ENCODE data around the gene ABCA4.
"Not testable (repeated sequence)": the region's sequence is repeated elsewhere in the genome, so short reads cannot be mapped to it uniquely, and the experiment has no call there.

ABCA4 gene

DNA sequence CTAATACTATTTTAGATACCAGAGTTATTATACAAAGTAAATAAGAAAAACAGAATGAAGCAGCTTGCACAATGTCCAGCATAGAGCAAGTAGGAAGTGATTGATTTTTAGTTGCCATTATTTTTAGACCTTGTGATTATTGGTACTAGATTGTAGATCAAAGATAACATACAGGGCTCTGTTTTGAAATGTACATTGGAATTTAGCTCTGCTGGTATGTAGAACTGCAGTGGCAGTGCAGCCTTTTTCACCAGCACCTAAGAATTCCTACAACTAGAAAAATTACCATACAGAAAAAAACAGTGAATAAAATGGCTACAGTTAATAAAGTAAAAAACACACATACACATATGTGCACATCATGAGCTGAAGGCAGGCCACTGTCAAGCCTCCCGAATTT lies 32.2 kb upstream of the ABCA4 start:
- no peak for FAIRE-seq
- TF ChIP-seq, protein P1, sequence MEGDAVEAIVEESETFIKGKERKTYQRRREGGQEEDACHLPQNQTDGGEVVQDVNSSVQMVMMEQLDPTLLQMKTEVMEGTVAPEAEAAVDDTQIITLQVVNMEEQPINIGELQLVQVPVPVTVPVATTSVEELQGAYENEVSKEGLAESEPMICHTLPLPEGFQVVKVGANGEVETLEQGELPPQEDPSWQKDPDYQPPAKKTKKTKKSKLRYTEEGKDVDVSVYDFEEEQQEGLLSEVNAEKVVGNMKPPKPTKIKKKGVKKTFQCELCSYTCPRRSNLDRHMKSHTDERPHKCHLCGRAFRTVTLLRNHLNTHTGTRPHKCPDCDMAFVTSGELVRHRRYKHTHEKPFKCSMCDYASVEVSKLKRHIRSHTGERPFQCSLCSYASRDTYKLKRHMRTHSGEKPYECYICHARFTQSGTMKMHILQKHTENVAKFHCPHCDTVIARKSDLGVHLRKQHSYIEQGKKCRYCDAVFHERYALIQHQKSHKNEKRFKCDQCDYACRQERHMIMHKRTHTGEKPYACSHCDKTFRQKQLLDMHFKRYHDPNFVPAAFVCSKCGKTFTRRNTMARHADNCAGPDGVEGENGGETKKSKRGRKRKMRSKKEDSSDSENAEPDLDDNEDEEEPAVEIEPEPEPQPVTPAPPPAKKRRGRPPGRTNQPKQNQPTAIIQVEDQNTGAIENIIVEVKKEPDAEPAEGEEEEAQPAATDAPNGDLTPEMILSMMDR (IDR thresholded peaks at IDR 0.05; ENCODE audit: insufficient read depth, missing control alignments): no peak
- DNase-seq (ENCODE audit: insufficient read length, low spot score): no peak

DNA sequence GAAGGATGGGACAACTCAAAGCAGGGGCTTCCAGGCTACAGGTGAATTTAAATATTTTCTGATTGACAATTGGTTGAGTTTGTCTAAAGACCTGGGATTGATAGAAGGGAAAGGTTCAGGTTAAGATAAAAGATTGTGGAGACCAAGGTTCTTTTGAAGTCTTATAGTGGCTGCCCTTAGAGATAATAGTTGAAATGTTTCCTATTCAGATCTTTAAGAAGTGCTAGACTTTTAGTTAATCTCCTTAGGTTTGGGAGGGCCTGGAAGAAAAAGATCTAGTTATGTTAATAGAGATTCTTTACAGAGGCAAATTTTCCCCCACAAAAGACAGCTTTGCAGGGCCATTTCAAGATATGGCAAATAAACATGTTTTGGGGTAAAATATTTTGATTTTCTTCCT lies 28.2 kb upstream of the ABCA4 start:
- FAIRE-seq; DNase-seq (ENCODE audit: insufficient read length, low spot score): not testable (repeated sequence)

DNA sequence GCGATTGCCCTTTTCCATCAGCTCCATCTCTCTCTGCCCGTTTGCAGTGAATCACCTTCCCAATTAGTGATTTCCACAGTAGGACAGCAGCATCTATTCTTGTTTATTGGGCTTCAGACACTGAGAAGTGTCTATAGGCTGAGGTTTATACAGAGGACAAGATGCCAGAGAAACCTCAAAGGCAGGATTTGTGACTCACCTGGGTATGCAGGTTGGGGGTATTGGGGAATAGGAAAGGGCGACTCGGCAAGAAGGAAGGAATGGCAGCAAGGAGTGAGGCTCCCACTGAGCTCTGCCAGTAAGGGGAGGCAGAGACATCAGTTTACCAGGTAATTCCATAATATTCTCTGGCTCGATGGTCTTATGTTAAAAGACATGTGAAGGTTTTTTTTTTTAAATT lies 25.3 kb upstream of the ABCA4 start:
- FAIRE-seq (no peak), DNase-seq (ENCODE audit: insufficient read length, low spot score) (no peak)
- TF ChIP-seq, protein P1 (IDR thresholded peaks at IDR 0.05; ENCODE audit: insufficient read depth, missing control alignments): no peak

DNA sequence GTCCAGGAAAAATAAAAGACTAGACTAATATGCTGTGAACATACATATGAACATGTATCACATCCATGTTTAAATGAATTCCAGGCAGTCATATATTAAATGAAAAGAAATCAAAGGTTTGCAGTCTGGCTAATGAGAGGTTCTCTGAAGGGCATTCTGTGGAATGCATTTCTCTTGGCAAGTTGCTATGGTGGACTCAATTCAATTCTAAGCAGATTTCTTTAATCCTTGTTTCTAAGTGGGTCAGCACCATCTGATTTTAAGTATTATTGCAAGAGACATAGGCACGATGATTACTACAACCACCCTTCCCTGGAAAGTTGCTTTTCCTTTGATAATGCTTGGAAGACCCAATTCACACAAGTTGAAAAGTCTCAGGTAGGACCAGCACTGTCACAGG lies 23.9 kb upstream of the ABCA4 start:
- DNase-seq (ENCODE audit: insufficient read length, low spot score) (no peak), FAIRE-seq (peak; percentile 77)
- TF ChIP-seq, protein P1 (IDR thresholded peaks at IDR 0.05; ENCODE audit: insufficient read depth, missing control alignments): no peak

DNA sequence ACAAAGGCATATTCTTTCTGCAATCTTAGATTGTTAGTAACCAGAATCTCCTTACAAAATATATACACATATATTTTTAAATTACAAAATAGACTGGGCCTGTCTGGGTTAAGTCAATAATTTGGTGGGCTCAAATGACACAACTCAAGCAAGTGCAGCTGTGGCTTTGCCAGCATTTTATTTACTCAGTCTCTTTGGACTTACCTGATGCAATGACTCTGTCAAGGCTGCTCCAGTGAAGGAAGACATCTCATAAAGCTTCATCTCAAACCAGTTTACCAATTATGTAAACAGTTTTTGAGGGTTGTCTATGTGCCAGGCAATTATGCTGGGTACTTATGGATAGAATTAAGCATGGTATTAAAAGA lies 22.8 kb upstream of the ABCA4 start:
- TF ChIP-seq, protein P1 (IDR thresholded peaks at IDR 0.05; ENCODE audit: insufficient read depth, missing control alignments): no peak
- FAIRE-seq (no peak), DNase-seq (ENCODE audit: insufficient read length, low spot score) (no peak)

DNA sequence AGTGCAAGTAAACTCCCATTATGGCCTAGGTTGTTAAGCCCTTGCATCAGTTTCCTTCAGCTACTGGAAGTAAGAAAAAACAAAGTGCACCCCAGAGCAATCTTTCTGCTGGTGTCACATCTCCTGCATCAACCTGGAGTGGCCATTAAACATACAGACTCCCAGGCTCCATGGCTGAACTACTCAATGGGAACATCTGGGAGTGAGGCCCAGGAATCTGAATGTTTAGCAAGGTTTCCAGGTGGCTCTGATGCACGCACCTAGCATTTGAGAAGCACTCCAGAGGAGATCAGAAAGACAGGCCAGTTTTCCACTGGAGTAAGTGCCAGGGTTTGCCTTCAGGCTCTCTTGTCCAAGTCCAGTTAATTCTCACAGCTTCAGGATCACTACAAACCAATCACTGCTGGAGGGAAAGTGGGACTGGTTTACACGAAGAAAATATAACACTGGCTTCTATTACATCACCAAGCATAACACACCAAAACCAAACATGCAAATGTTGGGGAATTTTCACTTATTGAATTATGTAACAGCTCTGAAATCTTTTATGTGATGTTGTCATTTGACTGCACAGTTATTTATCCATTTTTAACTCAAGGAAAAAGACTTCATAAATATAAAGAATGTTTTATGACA lies 22.3 kb upstream of the ABCA4 start:
- TF ChIP-seq, protein P1 (IDR thresholded peaks at IDR 0.05; ENCODE audit: insufficient read depth, missing control alignments): no peak
- no peak for FAIRE-seq
- no peak for DNase-seq (ENCODE audit: insufficient read length, low spot score)

DNA sequence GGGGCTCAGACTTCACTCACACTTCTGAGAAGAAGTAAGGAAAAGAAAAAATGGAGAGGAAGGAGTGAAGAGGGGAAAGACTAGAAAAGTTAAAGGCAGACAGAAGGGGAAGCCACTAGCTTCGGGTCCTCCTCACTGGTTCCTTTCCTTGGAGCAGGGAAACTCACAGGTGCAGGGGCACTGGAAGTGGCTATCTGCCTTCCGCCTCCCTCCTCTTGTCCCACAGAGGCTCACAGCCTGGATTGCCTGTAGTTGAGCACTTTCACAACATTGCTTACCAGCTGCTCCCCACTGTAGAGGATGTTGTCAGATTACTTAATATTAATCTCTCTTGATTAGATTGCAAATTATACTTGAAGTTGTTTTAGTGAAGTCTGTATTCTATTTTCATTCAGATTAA lies 21.6 kb upstream of the ABCA4 start:
- no peak for FAIRE-seq
- TF ChIP-seq, protein P1 (IDR thresholded peaks at IDR 0.05; ENCODE audit: insufficient read depth, missing control alignments): no peak
- no peak for DNase-seq (ENCODE audit: insufficient read length, low spot score)

DNA sequence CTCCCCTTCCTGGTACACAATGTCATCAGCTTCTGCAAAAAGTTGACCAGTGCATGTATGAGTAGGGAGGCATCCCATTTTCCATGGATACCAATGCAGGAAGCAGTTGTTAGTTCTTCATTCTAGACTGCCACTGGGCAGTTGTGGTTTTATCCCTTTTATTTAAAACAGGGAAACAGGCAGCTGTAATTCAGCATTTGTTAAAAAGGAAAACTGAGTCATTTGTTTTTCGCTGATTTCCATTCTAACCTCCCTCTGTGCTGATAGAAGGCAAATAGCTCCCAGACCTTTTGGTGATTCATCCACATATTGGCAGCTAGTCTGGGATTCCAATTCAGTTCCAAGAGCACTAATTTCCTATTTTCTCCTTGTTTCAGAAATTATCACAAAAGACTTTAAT lies 21.1 kb upstream of the ABCA4 start:
- DNase-seq (ENCODE audit: insufficient read length, low spot score): no peak
- FAIRE-seq: no peak

More for the DNA sequence above, 21.1 kb upstream of the ABCA4 start:
- TF ChIP-seq, protein P1 (IDR thresholded peaks at IDR 0.05; ENCODE audit: insufficient read depth, missing control alignments): no peak

Data from D721Med (cell line).